Measurements from ENCODE around the gene SCP2D1. TPM values are rescaled to one million over a fixed set of nuclear protein-coding genes. Genes with fewer than 3 reads are reported as not detected.

Gene SCP2D1
- not detected for total RNA-seq
- polyA plus RNA-seq (2013, experiment 1 of 2) = not detected
- polyA plus RNA-seq (2013, experiment 2 of 2) = not detected
- long read RNA-seq, experiment 1 = 0 reads
- long read RNA-seq, experiment 2 = 0 reads
- long read RNA-seq, experiment 3 = 0 reads
- long read RNA-seq, experiment 4 = 0 reads

GRCh38 chr20:18813483-18813882 lies at the start of gene SCP2D1:
Gene SCP2D1 (plus strand): TSS chr20:18813783. CDS start chr20:18813816, 33 bp downstream.
- Histone ChIP-seq H3K9me3 (ENCODE audit: control insufficient read depth, low read length) (no peaks in the 10 kb centered on the region), H3K9ac (ENCODE audit: extremely low read depth, low read length, poor library complexity, severe bottlenecking) (no peak within 1 kb of the TSS), H3K4me3 (ENCODE audit: low read length) (no peak within 1 kb of the TSS), H3K27me3 (ENCODE audit: control insufficient read depth, insufficient read depth, low read length, poor library complexity, severe bottlenecking) (no peaks in the 10 kb centered on the region), H3K36me3 (ENCODE audit: control insufficient read depth, insufficient read depth, low read length) (no peaks in the 10 kb centered on the region), H3K27ac (ENCODE audit: low read depth, low read length) (no peak within 1 kb of the TSS), H3K4me1 (ENCODE audit: control insufficient read depth, insufficient read depth, low read length) (peaks cover 3% of the 10 kb centered on the region)
- peaks cover 6% of the 10 kb centered on the region for H3K27me3 Mint-ChIP-seq (ENCODE audit: insufficient read depth)
- H3K27ac Mint-ChIP-seq = no peak within 1 kb of the TSS
- H3K9me3 Mint-ChIP-seq = no peaks in the 10 kb centered on the region
- H3K4me3 Mint-ChIP-seq = no peak within 1 kb of the TSS
- H3K36me3 Mint-ChIP-seq (ENCODE audit: low read depth) = no peaks in the 10 kb centered on the region
- no peak for TF ChIP-seq CTCF (conservative IDR thresholded peaks at IDR 0.05)
- 76 to 78% methylated on average over 1 to 3 of the region's 3 CpGs for WGBS, 2 experiments (ENCODE audit: insufficient coverage in 1 of 2, insufficient read length in 1 of 2)
- no peak for DNase-seq
- H3K4me1 Mint-ChIP-seq = peaks cover 4% of the 10 kb centered on the region

- Mint-ChIP-seq H3K9me3 (peaks cover under 1% of the 10 kb centered on the region), H3K36me3 (ENCODE audit: low read depth) (peaks cover 10% of the 10 kb centered on the region), H3K4me3 (no peak overlapping the region), H3K4me1 (no peaks in the 10 kb centered on the region), H3K27me3 (ENCODE audit: insufficient read depth) (no peaks in the 10 kb centered on the region), H3K27ac (no peak overlapping the region)
- Histone ChIP-seq H3K4me3 (ENCODE audit: low read length) (no peak overlapping the region), H3K9ac (ENCODE audit: extremely low read depth, low read length, poor library complexity, severe bottlenecking) (no peak overlapping the region), H3K4me1 (ENCODE audit: control insufficient read depth, insufficient read depth, low read length) (no peaks in the 10 kb centered on the region), H3K9me3 (ENCODE audit: control insufficient read depth, low read length) (no peaks in the 10 kb centered on the region), H3K27ac (ENCODE audit: low read depth, low read length) (no peak overlapping the region), H3K36me3 (ENCODE audit: control insufficient read depth, insufficient read depth, low read length) (no peaks in the 10 kb centered on the region), H3K27me3 (ENCODE audit: control insufficient read depth, insufficient read depth, low read length, poor library complexity, severe bottlenecking) (no peaks in the 10 kb centered on the region)
- 73% methylated on average over 5 of the region's 5 CpGs for WGBS, 2 experiments (ENCODE audit: insufficient coverage in 1 of 2, insufficient read length in 1 of 2)
- no peak for DNase-seq
- no peak for TF ChIP-seq CTCF (conservative IDR thresholded peaks at IDR 0.05)
These were observed 45.9 kb upstream of the SCP2D1 start for GRCh38 chr20:18767676-18768075.

DNA sequence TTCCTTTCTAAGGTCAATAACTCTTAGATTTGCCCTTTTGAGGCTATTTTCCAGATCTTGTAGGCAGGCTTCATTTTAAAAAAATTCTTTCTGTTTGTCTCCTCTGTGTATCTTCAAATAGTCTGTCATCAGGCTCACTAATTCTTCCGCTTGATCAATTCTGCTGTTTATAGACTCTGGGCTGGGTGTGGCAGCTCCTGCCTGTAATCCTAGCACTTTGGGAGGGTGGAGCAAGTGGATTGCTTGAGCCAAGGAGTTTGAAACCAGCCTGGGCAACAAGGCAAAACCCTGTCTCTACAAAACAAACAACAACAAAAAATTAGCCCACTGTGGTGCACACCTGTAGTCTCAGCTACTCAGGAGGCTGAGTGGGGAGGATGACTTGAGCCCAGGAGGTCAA lies 40.0 kb upstream of the SCP2D1 start:
- H3K4me1 ChIP-seq (ENCODE audit: control insufficient read depth, insufficient read depth, low read length) = no peaks in the 10 kb centered on the region
- H3K27me3 Mint-ChIP-seq (ENCODE audit: insufficient read depth) = no peaks in the 10 kb centered on the region
- no peaks in the 10 kb centered on the region for H3K9me3 Mint-ChIP-seq
- no peaks in the 10 kb centered on the region for H3K36me3 ChIP-seq (ENCODE audit: control insufficient read depth, insufficient read depth, low read length)
- no peak overlapping the region for H3K27ac ChIP-seq (ENCODE audit: low read depth, low read length)
- H3K27ac Mint-ChIP-seq = no peak overlapping the region
- no peaks in the 10 kb centered on the region for H3K4me1 Mint-ChIP-seq
- no peak overlapping the region for H3K4me3 Mint-ChIP-seq
- H3K27me3 ChIP-seq (ENCODE audit: control insufficient read depth, insufficient read depth, low read length, poor library complexity, severe bottlenecking) = no peaks in the 10 kb centered on the region
- DNase-seq = no peak
- no peak overlapping the region for H3K9ac ChIP-seq (ENCODE audit: extremely low read depth, low read length, poor library complexity, severe bottlenecking)
- H3K36me3 Mint-ChIP-seq (ENCODE audit: low read depth) = no peaks in the 10 kb centered on the region
- H3K9me3 ChIP-seq (ENCODE audit: control insufficient read depth, low read length) = no peaks in the 10 kb centered on the region
- WGBS, 2 experiments (ENCODE audit: insufficient coverage in 1 of 2, insufficient read length in 1 of 2) = 78 to 100% methylated on average over 1 of the region's 1 CpG
- TF ChIP-seq CTCF (conservative IDR thresholded peaks at IDR 0.05) = no peak
- no peak overlapping the region for H3K4me3 ChIP-seq (ENCODE audit: low read length)

Data from endodermal cell (in vitro differentiated cells).